SK-N-SH treated with all-trans-retinoic acid at 6 μM for 48 hours (cell line): ENCODE measurements around the gene CBFA2T3.

Experiments
- ATAC-seq: fragments of 200-7000 bp; cut with Tn5 transposase; 3 replicates; pipeline ENCODE4 v1.9.1; 2020; ENCODE audit warnings: mild to moderate bottlenecking, moderate library complexity
- CSDC2 ChIP-seq: fragments of 250-450 bp; sonication (Bioruptor Pico); IDR thresholded peaks from 2 replicates; pipeline ENCODE4 v1.5.0; 2020; ENCODE audit warnings: mild to moderate bottlenecking, moderate library complexity
- ESRRG ChIP-seq: fragments of 250-450 bp; sonication (Bioruptor Pico); IDR thresholded peaks from 2 replicates; pipeline ENCODE4 v1.6.1; 2021; ENCODE audit warnings: mild to moderate bottlenecking
- GLIS3 ChIP-seq: fragments of 250-450 bp; sonication (Bioruptor Pico); IDR thresholded peaks from 2 replicates; pipeline ENCODE4 v1.5.0; 2020; ENCODE audit warnings: mild to moderate bottlenecking, moderate library complexity
- ISL1 ChIP-seq: fragments of 250-450 bp; sonication (Bioruptor Pico); IDR thresholded peaks from 2 replicates; pipeline ENCODE4 v2.1.2; 2022; ENCODE audit warnings: mild to moderate bottlenecking, moderate library complexity
- OSR1 ChIP-seq: fragments of 250-450 bp; sonication (Bioruptor Pico); IDR thresholded peaks from 2 replicates; pipeline ENCODE4 v1.8.0; 2022; ENCODE audit warnings: moderate library complexity, mild to moderate bottlenecking, inconsistent platforms
- TCF4 ChIP-seq: fragments of 250-450 bp; sonication (Bioruptor Pico); IDR thresholded peaks from 2 replicates; pipeline ENCODE4 v1.8.0; 2021; ENCODE audit warnings: mild to moderate bottlenecking, moderate library complexity, borderline replicate concordance
- TOX ChIP-seq: fragments of 250-450 bp; sonication (Bioruptor Pico); IDR thresholded peaks from 2 replicates; pipeline ENCODE4 v1.8.0; 2021; ENCODE audit warnings: mild to moderate bottlenecking, moderate library complexity, borderline replicate concordance
- ZC3H10 ChIP-seq: fragments of 250-450 bp; sonication (Bioruptor Pico); IDR thresholded peaks from 2 replicates; pipeline ENCODE4 v1.5.1; 2021; ENCODE audit warnings: mild to moderate bottlenecking, moderate library complexity
- ZFP3 ChIP-seq: fragments of 250-450 bp; sonication (Bioruptor Pico); IDR thresholded peaks from 2 replicates; pipeline ENCODE4 v1.5.0; 2020; ENCODE audit warnings: mild to moderate bottlenecking, moderate library complexity
- ZFP30 ChIP-seq: fragments of 450-650 bp; formaldehyde crosslinking; IDR thresholded peaks from 2 replicates; pipeline ENCODE4 v1.5.0; 2022; ENCODE audit warnings: mild to moderate bottlenecking, moderate library complexity
- ZNF565 ChIP-seq: fragments of 450-650 bp; formaldehyde crosslinking; conservative IDR thresholded peaks from 2 replicates; pipeline ENCODE4 v1.5.0; 2020; ENCODE audit warnings: low read depth, mild to moderate bottlenecking, moderate library complexity
- ZNF70 ChIP-seq: fragments of 450-650 bp; formaldehyde crosslinking; IDR thresholded peaks from 2 replicates; pipeline ENCODE4 v1.5.0; 2020; ENCODE audit warnings: mild to moderate bottlenecking, moderate library complexity
- TF ChIP-seq, protein P1 (sequence below): fragments of 250-450 bp; sonication (Bioruptor Pico); IDR thresholded peaks from 2 replicates; pipeline ENCODE4 v1.5.1; 2020; ENCODE audit warnings: low read depth, mild to moderate bottlenecking, moderate library complexity
- TF ChIP-seq, protein P2 (sequence below): fragments of 250-450 bp; sonication (Bioruptor Pico); IDR thresholded peaks from 2 replicates; pipeline ENCODE4 v1.5.0; 2020; ENCODE audit warnings: mild to moderate bottlenecking, moderate library complexity
- TF ChIP-seq, protein P3 (sequence below): fragments of 250-450 bp; sonication (Bioruptor Pico); IDR thresholded peaks from 2 replicates; pipeline ENCODE4 v1.8.0; 2021; ENCODE audit warnings: low read depth, mild to moderate bottlenecking, moderate library complexity, borderline replicate concordance
- TF ChIP-seq, protein P4 (sequence below): fragments of 250-450 bp; sonication (Bioruptor Pico); IDR thresholded peaks from 2 replicates; pipeline ENCODE4 v1.8.0; 2020; ENCODE audit warnings: mild to moderate bottlenecking, moderate library complexity, borderline replicate concordance

CBFA2T3 gene

DNA sequence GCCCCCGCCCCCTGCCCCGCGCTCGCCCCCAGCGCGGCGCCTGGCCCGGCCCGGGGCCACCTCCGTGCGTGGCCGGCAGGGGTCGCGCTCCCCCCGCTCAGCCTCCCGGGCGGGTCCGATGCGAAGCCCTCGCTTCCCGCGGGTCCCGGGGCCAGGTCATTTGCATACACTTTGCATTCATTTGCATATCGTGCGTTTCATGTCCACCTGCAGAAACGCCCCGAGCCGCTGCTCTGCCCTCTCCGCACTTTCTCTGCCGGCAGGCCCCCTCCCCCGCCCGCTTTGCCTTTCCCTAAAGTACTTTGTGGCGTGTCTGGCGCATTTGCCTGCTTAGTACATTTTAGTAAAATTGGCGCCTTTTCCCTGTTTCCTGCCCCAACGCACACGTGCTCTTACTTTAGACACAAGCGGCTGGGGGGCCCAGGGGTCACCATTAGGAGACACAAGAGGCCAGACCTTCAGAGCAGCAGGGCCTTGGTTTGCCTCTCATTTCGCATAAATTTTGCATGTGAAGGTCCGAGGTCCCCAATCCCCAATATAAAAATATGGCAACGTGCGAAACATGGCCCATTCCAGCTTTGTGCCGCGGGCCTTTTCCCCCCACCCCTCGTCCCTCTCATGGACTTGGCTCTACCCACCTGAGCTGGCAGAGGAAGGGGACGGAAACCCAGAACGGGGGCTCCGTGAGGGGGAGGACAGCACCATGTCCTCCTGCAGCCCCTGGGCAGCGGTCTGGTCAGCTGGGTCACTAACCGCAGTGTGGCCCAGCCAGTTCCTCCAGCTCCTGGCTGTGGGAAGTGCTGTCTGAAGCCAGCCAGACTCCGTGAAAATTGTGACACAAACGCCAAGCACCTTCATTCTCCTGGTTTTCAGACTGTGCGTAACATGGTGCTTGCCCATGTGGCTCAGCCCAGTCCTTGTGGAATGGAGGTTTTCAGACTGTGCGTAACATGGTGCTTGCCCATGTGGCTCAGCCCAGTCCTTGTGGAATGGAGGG is 34.8 kb downstream of the CBFA2T3 start:
- TF ChIP-seq CSDC2 = no peak
- no peak for TF ChIP-seq ZC3H10
- TF ChIP-seq, protein P1, sequence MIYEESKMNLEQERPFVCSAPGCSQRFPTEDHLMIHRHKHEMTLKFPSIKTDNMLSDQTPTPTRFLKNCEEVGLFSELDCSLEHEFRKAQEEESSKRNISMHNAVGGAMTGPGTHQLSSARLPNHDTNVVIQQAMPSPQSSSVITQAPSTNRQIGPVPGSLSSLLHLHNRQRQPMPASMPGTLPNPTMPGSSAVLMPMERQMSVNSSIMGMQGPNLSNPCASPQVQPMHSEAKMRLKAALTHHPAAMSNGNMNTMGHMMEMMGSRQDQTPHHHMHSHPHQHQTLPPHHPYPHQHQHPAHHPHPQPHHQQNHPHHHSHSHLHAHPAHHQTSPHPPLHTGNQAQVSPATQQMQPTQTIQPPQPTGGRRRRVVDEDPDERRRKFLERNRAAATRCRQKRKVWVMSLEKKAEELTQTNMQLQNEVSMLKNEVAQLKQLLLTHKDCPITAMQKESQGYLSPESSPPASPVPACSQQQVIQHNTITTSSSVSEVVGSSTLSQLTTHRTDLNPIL = no peak
- TF ChIP-seq, protein P2, sequence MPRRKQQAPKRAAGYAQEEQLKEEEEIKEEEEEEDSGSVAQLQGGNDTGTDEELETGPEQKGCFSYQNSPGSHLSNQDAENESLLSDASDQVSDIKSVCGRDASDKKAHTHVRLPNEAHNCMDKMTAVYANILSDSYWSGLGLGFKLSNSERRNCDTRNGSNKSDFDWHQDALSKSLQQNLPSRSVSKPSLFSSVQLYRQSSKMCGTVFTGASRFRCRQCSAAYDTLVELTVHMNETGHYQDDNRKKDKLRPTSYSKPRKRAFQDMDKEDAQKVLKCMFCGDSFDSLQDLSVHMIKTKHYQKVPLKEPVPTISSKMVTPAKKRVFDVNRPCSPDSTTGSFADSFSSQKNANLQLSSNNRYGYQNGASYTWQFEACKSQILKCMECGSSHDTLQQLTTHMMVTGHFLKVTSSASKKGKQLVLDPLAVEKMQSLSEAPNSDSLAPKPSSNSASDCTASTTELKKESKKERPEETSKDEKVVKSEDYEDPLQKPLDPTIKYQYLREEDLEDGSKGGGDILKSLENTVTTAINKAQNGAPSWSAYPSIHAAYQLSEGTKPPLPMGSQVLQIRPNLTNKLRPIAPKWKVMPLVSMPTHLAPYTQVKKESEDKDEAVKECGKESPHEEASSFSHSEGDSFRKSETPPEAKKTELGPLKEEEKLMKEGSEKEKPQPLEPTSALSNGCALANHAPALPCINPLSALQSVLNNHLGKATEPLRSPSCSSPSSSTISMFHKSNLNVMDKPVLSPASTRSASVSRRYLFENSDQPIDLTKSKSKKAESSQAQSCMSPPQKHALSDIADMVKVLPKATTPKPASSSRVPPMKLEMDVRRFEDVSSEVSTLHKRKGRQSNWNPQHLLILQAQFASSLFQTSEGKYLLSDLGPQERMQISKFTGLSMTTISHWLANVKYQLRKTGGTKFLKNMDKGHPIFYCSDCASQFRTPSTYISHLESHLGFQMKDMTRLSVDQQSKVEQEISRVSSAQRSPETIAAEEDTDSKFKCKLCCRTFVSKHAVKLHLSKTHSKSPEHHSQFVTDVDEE = no peak
- TF ChIP-seq ZNF565 (CRISPR knock-in tag) = no peak
- TF ChIP-seq ZNF70 (CRISPR knock-in tag) = no peak
- TF ChIP-seq ISL1 (CRISPR knock-in tag) = no peak
- TF ChIP-seq TCF4 (CRISPR knock-in tag) = no peak
- TF ChIP-seq, protein P3, sequence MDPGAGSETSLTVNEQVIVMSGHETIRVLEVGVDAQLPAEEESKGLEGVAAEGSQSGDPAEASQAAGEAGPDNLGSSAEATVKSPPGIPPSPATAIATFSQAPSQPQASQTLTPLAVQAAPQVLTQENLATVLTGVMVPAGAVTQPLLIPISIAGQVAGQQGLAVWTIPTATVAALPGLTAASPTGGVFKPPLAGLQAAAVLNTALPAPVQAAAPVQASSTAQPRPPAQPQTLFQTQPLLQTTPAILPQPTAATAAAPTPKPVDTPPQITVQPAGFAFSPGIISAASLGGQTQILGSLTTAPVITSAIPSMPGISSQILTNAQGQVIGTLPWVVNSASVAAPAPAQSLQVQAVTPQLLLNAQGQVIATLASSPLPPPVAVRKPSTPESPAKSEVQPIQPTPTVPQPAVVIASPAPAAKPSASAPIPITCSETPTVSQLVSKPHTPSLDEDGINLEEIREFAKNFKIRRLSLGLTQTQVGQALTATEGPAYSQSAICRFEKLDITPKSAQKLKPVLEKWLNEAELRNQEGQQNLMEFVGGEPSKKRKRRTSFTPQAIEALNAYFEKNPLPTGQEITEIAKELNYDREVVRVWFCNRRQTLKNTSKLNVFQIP (CRISPR knock-in tag) = no peak
- no peak for TF ChIP-seq ZFP30 (CRISPR knock-in tag)
- no peak for TF ChIP-seq OSR1 (CRISPR knock-in tag)
- ATAC-seq = peak; percentile 64

DNA sequence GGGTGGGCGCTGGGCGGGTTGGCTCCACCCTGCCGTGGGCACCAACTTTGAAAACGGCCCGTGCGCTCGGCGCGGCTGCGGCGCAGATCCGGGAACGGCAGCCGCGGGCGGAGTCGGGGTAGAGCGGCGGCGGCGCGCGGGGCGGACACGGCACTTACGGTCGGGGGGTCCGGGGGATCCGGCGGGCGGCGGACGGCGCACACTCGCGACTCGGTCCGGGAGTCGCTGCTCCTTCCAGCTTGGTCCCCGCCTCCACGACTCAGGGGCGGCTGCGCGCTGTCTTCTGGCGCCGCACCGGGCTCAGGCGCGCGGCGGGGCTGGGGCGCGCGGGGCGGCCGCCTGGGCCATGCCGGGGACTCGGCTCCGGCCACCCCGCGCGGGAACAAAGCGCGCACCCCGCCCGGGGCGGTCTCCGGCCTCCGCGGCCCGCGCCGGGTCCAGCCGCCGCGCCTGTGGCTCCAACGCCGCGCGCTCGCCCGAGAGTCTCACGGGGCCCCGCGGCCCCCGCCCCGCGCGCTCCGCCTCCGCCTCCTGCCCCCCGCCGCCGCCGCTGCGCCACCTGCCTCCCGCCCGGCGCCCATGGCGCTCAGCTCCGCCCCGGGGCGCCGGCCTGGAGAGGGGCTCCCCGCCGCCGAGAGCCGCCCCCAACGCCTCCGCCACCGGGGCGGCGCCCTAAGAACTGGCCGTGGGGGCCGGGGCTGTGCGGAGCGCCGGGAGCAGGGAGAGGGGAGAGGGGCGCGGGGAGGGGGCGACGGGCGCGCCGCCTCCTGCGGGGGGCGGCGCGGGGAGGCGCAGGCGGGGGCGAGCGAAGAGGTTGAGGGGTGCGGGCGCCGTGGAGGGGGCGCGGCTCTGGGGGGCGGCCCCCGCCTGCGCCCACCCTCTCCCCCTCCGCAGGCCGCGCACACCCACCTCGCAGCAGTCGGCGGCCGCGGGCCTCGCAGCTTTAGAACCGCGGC is 35.9 kb downstream of the CBFA2T3 start:
- no peak for ATAC-seq
- TF ChIP-seq OSR1 (CRISPR knock-in tag) = no peak
- no peak for TF ChIP-seq ZFP30 (CRISPR knock-in tag)
- TF ChIP-seq ZFP3 (CRISPR knock-in tag) = no peak
- TF ChIP-seq ZNF70 (CRISPR knock-in tag) = no peak
- TF ChIP-seq GLIS3 (CRISPR knock-in tag) = no peak
- TF ChIP-seq, protein P3 (CRISPR knock-in tag) = no peak
- no peak for TF ChIP-seq TCF4 (CRISPR knock-in tag)
- no peak for TF ChIP-seq ZNF565 (CRISPR knock-in tag)

DNA sequence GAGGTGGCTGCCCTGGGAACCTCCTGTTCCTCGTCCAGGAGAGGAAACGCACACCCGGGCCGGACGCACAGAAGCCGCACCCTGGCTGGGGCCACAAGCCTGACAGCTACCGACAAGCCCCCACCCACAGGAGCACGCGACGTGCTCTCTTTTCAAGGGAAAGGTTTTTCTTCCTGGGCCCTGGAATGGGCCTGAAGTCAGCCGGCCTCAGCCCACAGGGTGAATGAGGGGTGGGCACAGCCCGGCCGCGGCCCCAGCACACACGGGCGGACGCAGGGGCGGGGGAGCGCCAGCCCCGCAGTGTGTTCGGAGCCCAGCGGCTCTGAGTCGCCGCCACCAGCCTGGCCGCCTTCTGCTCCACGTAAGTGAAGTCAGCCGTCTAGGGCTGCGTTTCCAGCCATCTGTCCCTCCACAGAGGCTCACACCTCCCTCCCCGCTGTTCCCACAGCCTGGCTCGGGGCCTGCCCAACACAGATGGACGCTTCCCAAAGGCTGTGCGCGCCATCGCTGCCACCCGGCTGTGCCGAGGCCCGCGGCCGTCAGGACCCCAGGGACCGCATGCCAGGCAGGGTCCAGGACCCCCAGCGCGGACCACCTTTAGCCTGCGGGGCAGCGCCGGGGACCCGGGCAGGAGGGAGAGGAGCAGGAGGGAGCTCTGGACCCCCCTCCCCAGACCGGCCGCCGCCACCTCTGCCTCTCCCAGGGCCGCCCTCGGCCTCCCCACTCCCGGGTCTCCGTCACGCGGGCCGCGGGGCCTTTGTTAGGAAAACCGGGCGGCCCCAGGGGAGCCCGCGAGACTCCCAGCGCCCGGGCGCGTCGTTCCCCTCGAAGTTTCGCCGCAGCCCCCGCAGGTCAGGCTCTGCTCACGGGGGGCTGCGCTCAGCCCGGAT is 36.8 kb downstream of the CBFA2T3 start:
- TF ChIP-seq, protein P2 = no peak
- TF ChIP-seq, protein P4, sequence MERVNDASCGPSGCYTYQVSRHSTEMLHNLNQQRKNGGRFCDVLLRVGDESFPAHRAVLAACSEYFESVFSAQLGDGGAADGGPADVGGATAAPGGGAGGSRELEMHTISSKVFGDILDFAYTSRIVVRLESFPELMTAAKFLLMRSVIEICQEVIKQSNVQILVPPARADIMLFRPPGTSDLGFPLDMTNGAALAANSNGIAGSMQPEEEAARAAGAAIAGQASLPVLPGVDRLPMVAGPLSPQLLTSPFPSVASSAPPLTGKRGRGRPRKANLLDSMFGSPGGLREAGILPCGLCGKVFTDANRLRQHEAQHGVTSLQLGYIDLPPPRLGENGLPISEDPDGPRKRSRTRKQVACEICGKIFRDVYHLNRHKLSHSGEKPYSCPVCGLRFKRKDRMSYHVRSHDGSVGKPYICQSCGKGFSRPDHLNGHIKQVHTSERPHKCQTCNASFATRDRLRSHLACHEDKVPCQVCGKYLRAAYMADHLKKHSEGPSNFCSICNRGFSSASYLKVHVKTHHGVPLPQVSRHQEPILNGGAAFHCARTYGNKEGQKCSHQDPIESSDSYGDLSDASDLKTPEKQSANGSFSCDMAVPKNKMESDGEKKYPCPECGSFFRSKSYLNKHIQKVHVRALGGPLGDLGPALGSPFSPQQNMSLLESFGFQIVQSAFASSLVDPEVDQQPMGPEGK (CRISPR knock-in tag) = no peak
- TF ChIP-seq TOX (CRISPR knock-in tag) (no peak), ESRRG (CRISPR knock-in tag) (no peak)
- ATAC-seq = no peak
